Measurements from ENCODE around the gene CHRNB1. TPM values are rescaled to one million over a fixed set of nuclear protein-coding genes. Genes with fewer than 3 reads are reported as not detected.

Gene CHRNB1
- total and polyA plus RNA-seq, 10 of the 15 experiments (the other 5 are each of a cell fraction or from before 2014, with no cell fraction given) = 5.8 to 14.8 (median 11.3) TPM

- TF ChIP-seq USF1 (IDR thresholded peaks at IDR 0.05; ENCODE audit: borderline replicate concordance, extremely low read length, insufficient read depth, low read depth, low read length) = no peak
- TF ChIP-seq NR2C2 (IDR thresholded peaks at IDR 0.05; ENCODE audit: borderline replicate concordance, control insufficient read depth, insufficient read length, low read depth) = no peak
- TF ChIP-seq TBL1XR1 (IDR thresholded peaks at IDR 0.05; ENCODE audit: low read depth, low read length) = no peak
- no peak for TF ChIP-seq NFIC (IDR thresholded peaks at IDR 0.05; ENCODE audit: low read depth, low read length)
- TF ChIP-seq ZNF384 (IDR thresholded peaks at IDR 0.05; ENCODE audit: borderline replicate concordance, low read depth, low read length) = no peak
- no peak for TF ChIP-seq GABPA (IDR thresholded peaks at IDR 0.05; ENCODE audit: low read depth)
- no peak for TF ChIP-seq NR2F1 (conservative IDR thresholded peaks at IDR 0.05)
- no peak for TF ChIP-seq CTCF (IDR thresholded peaks at IDR 0.05 in 2 of 3, conservative IDR thresholded peaks at IDR 0.05 in 1 of 3; ENCODE audit: control insufficient read depth in 2 of 3, extremely low read depth in 1 of 3, insufficient read depth in 1 of 3, low read depth in 3 of 3, low read length in 3 of 3)
- TF ChIP-seq USF2 (IDR thresholded peaks at IDR 0.05; ENCODE audit: borderline replicate concordance, low read depth, low read length) = no peak
- TF ChIP-seq NBN (IDR thresholded peaks at IDR 0.05) = 0 out of 2 replicates have a peak, but pooled peaks have one; percentile 15
- peak; percentile 77; the same call in 1 of the 2 replicates for TF ChIP-seq CHD2 (IDR thresholded peaks at IDR 0.05; ENCODE audit: borderline replicate concordance, low read depth, low read length)
- TF ChIP-seq KDM1A (IDR thresholded peaks at IDR 0.05; ENCODE audit: borderline replicate concordance) = no peak
- no peak for TF ChIP-seq ZNF217 (IDR thresholded peaks at IDR 0.05)
- TF ChIP-seq ZSCAN29 (IDR thresholded peaks at IDR 0.05) = no peak
- TF ChIP-seq KAT2A (conservative IDR thresholded peaks at IDR 0.05; ENCODE audit: control insufficient read depth, low read depth, low read length) = no peak
- TF ChIP-seq POLR2A (IDR thresholded peaks at IDR 0.05; ENCODE audit: low read depth, low read length) = peak; percentile 52
- TF ChIP-seq SP1 (IDR thresholded peaks at IDR 0.05; ENCODE audit: low read depth, low read length) = peak; percentile 12
- TF ChIP-seq TCF12 (IDR thresholded peaks at IDR 0.05; ENCODE audit: low read depth, low read length) = 0 out of 2 replicates have a peak, but pooled peaks have one; percentile 19
- TF ChIP-seq CREB1 (IDR thresholded peaks at IDR 0.05; ENCODE audit: low read depth) = peak; percentile 38; the same call in 1 of the 2 replicates
- Histone ChIP-seq H3K4me3 (peak overlapping the region; percentile 89), H3K9ac (ENCODE audit: control insufficient read depth, insufficient read depth, low read length) (peak overlapping the region; percentile 79), H3K27ac (ENCODE audit: control insufficient read depth, insufficient read depth) (peak overlapping the region; percentile 64), H3K9me3 (replicated peaks; ENCODE audit: control insufficient read depth, insufficient read depth, low read length) (no peaks in the 10 kb centered on the region), H3K36me3 (ENCODE audit: control insufficient read depth in 2 of 2, insufficient read depth in 2 of 2, low read length in 1 of 2) (no peaks in the 10 kb centered on the region), H3K79me2 (ENCODE audit: control insufficient read depth, insufficient read depth, low read length) (peaks cover 32% of the 10 kb centered on the region), H2AFZ (ENCODE audit: control insufficient read depth, low read depth, low read length) (peak overlapping the region; percentile 65), H3K4me2 (ENCODE audit: control insufficient read depth, insufficient read depth) (peak overlapping the region; percentile 87), H3K27me3 (replicated peaks in 1 of 2; ENCODE audit: control insufficient read depth in 2 of 2, insufficient read depth in 2 of 2, low read length in 1 of 2) (no peaks in the 10 kb centered on the region), H3K4me1 (ENCODE audit: control insufficient read depth, insufficient read depth, low read length) (peaks cover 11% of the 10 kb centered on the region), H4K20me1 (ENCODE audit: control insufficient read depth, insufficient read depth) (peaks cover 2% of the 10 kb centered on the region; the same call in 1 of the 2 replicates)
- RAD21 ChIA-PET (ENCODE audit: unreplicated experiment) = interaction anchor here (1.5 to 2.2 kb wide), 3 partner anchors 42 to 123 kb away, joined by 4 to 19 read pairs (median 5); partner anchors contain the start of gene TMEM102
- SMC1A ChIA-PET (ENCODE audit: uncharacterized antibody, unreplicated experiment) = interaction anchor here (1.3 to 2.6 kb wide), 2 partner anchors 24 to 37 kb away, joined by 3 to 8 read pairs; no protein-coding TSS in a partner anchor
- in situ Hi-C loops (cut with MboI) (no loop called here), intact Hi-C loops (cut with micrococcal nuclease; ENCODE audit: unreplicated experiment) (no loop called here)
- CTCF ChIA-PET = interaction anchor here (1.1 to 6.2 kb wide), 3 partner anchors 42 to 123 kb away, joined by 3 to 17 read pairs (median 7); partner anchors contain the start of gene SENP3
- POLR2A ChIA-PET = interaction anchor here (0.6 to 3.2 kb wide), 7 partner anchors 8 to 124 kb away, joined by 3 to 18 read pairs (median 3); partner anchors contain the start of genes TMEM102, TMEM256 and TMEM95
- BruUV-seq (replicated peaks) = no TSS peak
- no peak for FAIRE-seq
- 43% methylated on average over 35 of the region's 40 CpGs for WGBS (ENCODE audit: insufficient coverage, insufficient replicate concordance, low lambda C conversion rate, missing lambda C conversion rate)
- DNase-seq (ENCODE audit: low read depth, low spot score) = no peak
- peak; percentile 46 for ATAC-seq
Observed at GRCh38 chr17:7478276-7479212, 33.7 kb downstream of the CHRNB1 start.

Measured in GM12878 (cell line).